ENCODE measurements around the gene DAND5.

Gene DAND5

GRCh38 chr19:12995596-12996405 is 26.4 kb downstream of the DAND5 start:
- no peak for DNase-seq

GRCh38 chr19:12996406-12997094 is 27.2 kb downstream of the DAND5 start:
- no peak for DNase-seq

GRCh38 chr19:12997179-12997966 is 28.0 kb downstream of the DAND5 start:
- no peak for DNase-seq

- DNase-seq: no peak
Measured at GRCh38 chr19:12997967-12998940, 28.9 kb downstream of the DAND5 start.

GRCh38 chr19:13001166-13001501 is 31.8 kb downstream of the DAND5 start:
- DNase-seq: no peak

- DNase-seq: peak in 1 of 2 donors; percentile 91
Measured at GRCh38 chr19:13001502-13002165, 32.3 kb downstream of the DAND5 start.

GRCh38 chr19:13002166-13002898 is 33.0 kb downstream of the DAND5 start:
- DNase-seq: peak; percentile 92 to 96

- no peak for DNase-seq
Measured at GRCh38 chr19:13003081-13003480, 33.7 kb downstream of the DAND5 start.

- DNase-seq: no peak
Measured at GRCh38 chr19:13004273-13004672, 34.9 kb downstream of the DAND5 start.

GRCh38 chr19:13005253-13005652 is 35.9 kb downstream of the DAND5 start:
- no peak for DNase-seq

- no peak for DNase-seq
Measured at GRCh38 chr19:13005861-13006370, 36.5 kb downstream of the DAND5 start.

- no peak for DNase-seq
Measured at GRCh38 chr19:13006431-13007281, 37.3 kb downstream of the DAND5 start.

- no peak for DNase-seq
Measured at GRCh38 chr19:13007292-13008045, 38.1 kb downstream of the DAND5 start.

- no peak for DNase-seq
Measured at GRCh38 chr19:13008926-13009787, 39.8 kb downstream of the DAND5 start.

- DNase-seq: no peak
Measured at GRCh38 chr19:13010038-13010991, 40.9 kb downstream of the DAND5 start.

GRCh38 chr19:13010992-13011652 is 41.7 kb downstream of the DAND5 start:
- DNase-seq: no peak

All from hippocampal formation (tissue), 2 donors.